Measurements from ENCODE around the gene VTI1A. TPM values are rescaled to one million over a fixed set of nuclear protein-coding genes. Genes with fewer than 3 reads are reported as not detected.

The VTI1A gene
- total RNA-seq, 1 experiment from 2014 or later: 22.0 TPM

GRCh38 chr10:112827086-112827485 is 380.1 kb downstream of the VTI1A start:
- Mint-ChIP-seq H3K27me3 (ENCODE audit: low read depth) (no peaks in the 10 kb centered on the region), H3K9me3 (no peaks in the 10 kb centered on the region), H3K27ac (no peak overlapping the region), H3K36me3 (ENCODE audit: insufficient read depth in 1 of 3, low read depth in 3 of 3) (no peaks in the 10 kb centered on the region; a peak in 1 of 7 replicates), H3K4me3 (no peak overlapping the region), H3K4me1 (peaks cover 36 to 41% of the 10 kb centered on the region in 2 experiments)
- no peak overlapping the region for H3K4me2 ChIP-seq (ENCODE audit: insufficient read depth, insufficient read length, low read length)
- H3K4me1 ChIP-seq (ENCODE audit: insufficient read depth, low read length): peaks cover 8% of the 10 kb centered on the region
- no peaks in the 10 kb centered on the region for H3K9me3 ChIP-seq (ENCODE audit: control insufficient read depth, low read depth, low read length)
- H4K91ac ChIP-seq (ENCODE audit: insufficient read length, low read depth, low read length): no peak overlapping the region
- no peak overlapping the region for H3K23ac ChIP-seq (ENCODE audit: insufficient read length, low read depth, low read length)
- no peak overlapping the region for H3K9ac ChIP-seq (ENCODE audit: extremely low read depth, insufficient read length, low read length)
- H3T11ph ChIP-seq (ENCODE audit: low read length): no peak overlapping the region
- H3K18ac ChIP-seq (ENCODE audit: insufficient read length, low read depth, low read length): no peak overlapping the region
- H2BK5ac ChIP-seq (ENCODE audit: insufficient read length, low read length): no peak overlapping the region
- no peaks in the 10 kb centered on the region for H3K79me2 ChIP-seq (ENCODE audit: insufficient read depth, low read length)
- H3K27ac ChIP-seq (ENCODE audit: insufficient read length, low read depth, low read length): no peak overlapping the region
- no peak overlapping the region for H3K14ac ChIP-seq (ENCODE audit: insufficient read depth, low read length)
- H2AFZ ChIP-seq (ENCODE audit: low read length): no peak overlapping the region
- WGBS (ENCODE audit: extremely low coverage, insufficient read length, low lambda C conversion rate): no CpG with 5 or more reads among the region's 14 CpGs
- no peak overlapping the region for H3K56ac ChIP-seq (ENCODE audit: insufficient read length, low read depth, low read length)
- H4K8ac ChIP-seq (replicated peaks; ENCODE audit: insufficient read length, low read depth, low read length): no peak overlapping the region
- no peaks in the 10 kb centered on the region for H3K23me2 ChIP-seq (ENCODE audit: insufficient read length, low read depth, low read length, poor library complexity, severe bottlenecking)
- no peak overlapping the region for H2AK5ac ChIP-seq (ENCODE audit: insufficient read length, low read length)
- no peaks in the 10 kb centered on the region for H3K27me3 ChIP-seq (ENCODE audit: insufficient read depth, low read length)
- no peak for TF ChIP-seq CTCF (conservative IDR thresholded peaks at IDR 0.05)
- no peak overlapping the region for H2BK20ac ChIP-seq (ENCODE audit: low read depth, low read length, poor library complexity, severe bottlenecking)
- H2BK120ac ChIP-seq (ENCODE audit: low read depth, low read length, poor library complexity, severe bottlenecking): no peak overlapping the region
- no peak for DNase-seq
- H2BK15ac ChIP-seq (ENCODE audit: low read depth, low read length): no peak overlapping the region
- no peak overlapping the region for H4K5ac ChIP-seq (ENCODE audit: insufficient read length, low read depth, low read length)
- H3K79me1 ChIP-seq (ENCODE audit: insufficient read depth, low read depth, low read length, poor library complexity, severe bottlenecking): no peaks in the 10 kb centered on the region
- H4K20me1 ChIP-seq (ENCODE audit: control insufficient read depth, insufficient read depth, insufficient read length): no peaks in the 10 kb centered on the region
- no peak overlapping the region for H2BK12ac ChIP-seq (ENCODE audit: insufficient read length, low read depth, low read length)
- H3K4ac ChIP-seq (ENCODE audit: low read depth, low read length): no peak overlapping the region

All from H9 (cell line).